ENCODE measurements around the gene ZNF726. TPM values are rescaled to one million over a fixed set of nuclear protein-coding genes. Genes with fewer than 3 reads are reported as not detected.
"Not testable (repeated sequence)": the region's sequence is repeated elsewhere in the genome, so short reads cannot be mapped to it uniquely, and the experiment has no call there.

Gene ZNF726
- total RNA-seq, 1 donor from 2014 or later: 0.76 TPM

DNA sequence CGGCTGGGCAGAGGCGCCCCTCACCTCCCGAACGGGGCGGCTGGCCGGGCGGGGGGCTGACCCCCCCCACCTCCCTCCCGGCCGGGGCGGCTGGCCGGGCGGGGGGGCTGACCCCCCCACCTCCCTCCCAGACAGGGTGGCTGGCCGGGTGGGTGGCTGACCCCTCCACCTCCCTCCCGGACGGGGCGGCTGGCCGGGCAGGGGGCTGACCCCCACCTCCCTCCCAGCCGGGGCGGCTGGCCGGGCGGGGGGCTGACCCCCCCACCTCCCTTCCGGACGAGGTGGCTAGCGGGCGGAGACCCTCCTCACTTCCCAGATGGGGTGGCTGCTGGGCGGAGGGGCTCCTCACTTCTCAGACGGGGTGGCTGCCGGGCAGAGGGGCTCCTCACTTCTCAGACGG, 22.3 kb downstream of the ZNF726 start:
- DNase-seq (ENCODE audit: extremely low read depth, low read depth, low spot score): not testable (repeated sequence)

DNA sequence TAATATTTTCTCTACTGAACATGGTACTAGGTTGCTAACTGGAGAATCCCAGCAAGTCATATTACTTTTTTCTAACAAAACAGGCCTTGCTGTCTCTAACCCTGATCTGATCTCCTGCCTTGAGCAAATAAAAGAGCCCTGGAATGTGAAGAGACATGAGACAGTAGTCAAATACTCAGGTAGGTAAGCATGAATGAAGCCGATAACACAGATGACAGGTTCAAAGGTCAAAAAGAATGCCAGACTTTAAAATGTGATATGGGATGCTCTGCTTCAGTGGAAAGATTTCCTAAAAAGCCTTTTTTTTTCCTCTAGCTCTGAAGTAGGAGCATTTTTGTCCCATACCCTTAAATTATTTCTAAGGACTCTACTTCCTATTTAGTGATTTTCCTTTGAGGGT, 28.7 kb downstream of the ZNF726 start:
- DNase-seq (ENCODE audit: extremely low read depth, low read depth, low spot score): no peak

DNA sequence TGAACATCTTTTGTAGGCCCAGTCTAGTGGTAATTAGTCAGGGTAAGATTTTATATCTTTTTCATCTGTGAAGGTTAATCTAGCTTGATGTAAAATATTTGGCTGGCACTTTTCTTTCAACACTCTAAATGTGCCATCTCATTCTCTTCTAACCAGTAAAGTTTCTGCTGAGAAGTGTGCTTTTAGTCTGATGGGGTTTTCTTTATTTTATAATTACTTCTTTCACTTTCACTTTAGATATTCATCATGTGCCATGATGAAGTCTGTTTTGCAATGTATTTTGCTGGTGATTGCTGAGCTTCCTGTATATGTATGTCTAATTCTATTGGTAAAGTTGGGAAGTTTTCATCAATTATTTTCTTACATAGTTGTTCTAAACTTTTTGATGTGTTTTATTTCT, 31.9 kb downstream of the ZNF726 start:
- no peak for DNase-seq (ENCODE audit: extremely low read depth, low read depth, low spot score)

DNA sequence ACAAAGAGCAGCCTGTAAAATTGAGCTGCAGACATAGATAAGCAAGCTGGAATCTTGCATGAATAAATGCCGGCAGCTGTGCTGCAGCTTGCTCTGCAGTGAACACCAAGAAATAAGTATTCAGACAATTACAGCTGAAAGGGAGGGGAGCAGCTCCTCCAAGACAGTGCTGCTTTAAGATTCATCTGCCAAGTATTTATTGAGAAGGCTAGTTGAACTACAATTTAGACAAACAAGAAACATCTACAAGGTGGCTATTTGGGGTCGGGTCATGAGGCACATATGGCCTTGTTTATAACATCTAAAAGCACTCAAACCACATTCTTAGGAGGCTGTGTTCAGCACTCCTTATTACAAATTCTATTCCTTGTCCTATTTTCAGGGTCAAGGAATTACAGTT, 34.9 kb downstream of the ZNF726 start:
- no peak for DNase-seq (ENCODE audit: extremely low read depth, low read depth, low spot score)

DNA sequence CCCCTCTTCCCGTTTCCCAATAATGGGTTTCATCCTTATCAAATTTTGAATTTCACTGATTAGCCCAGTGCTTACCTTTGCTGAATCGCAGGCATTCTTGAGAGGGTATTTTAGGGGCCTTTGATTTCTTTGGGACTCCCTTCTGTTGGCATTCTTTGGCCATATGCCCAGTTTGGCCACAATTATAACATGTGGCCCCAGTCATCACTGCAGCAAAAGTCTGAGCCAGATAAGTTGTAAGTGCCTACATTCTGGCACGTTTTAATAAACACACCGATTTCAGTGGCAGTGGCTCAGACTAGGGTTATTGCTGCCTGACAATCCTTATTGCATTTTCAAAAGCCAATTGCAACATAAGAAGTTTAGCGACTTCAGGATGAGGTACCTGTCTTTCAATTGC, 41.4 kb downstream of the ZNF726 start:
- no peak for DNase-seq (ENCODE audit: extremely low read depth, low read depth, low spot score)

DNA sequence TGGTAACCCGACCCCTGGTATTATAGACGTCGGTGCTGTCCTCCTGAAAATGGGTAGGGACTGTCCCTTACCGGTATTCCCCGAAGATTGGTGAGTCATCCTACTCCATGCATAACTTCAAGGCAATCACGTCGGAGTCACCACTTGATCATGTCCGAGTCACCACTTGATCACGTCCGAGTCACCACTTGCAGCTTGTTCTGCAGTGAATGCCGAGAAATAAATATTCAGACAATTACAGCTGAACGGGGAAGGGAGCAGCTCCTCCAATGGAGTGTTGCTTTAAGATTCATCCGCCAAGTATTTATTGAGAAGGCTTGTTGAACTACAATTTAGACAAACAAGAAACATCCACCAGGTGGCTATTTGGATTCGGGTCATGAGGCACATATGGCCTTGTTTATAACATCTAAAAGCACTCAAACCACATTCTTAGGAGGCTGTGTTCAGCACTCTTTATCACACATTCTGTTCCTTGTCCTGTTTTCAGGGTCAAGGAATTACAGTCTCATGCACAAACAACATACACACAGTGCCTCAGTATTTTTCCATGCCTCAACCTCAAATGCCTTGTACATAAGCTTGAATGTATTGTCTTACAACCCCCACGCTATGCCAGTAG, 43.1 kb downstream of the ZNF726 start:
- DNase-seq (ENCODE audit: extremely low read depth, low read depth, low spot score): no peak

DNA sequence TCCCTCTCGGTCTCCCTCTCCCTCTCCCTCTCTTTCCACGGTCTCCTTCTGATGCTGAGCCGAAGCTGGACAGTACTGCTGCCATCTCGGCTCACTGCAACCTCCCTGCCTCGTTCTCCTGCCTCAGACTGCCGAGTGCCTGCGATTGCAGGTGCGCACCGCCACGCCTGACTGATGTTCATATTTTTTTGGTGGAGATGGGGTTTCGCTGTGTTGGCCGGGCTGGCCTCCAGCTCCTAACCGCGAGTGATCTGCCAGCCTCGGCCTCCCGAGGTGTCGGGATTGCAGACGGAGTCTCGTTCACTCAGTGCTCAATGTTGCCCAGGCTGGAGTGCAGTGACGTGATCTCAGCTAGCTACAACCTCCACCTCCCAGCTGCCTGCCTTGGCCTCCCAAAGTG, 48.7 kb downstream of the ZNF726 start:
- not testable (repeated sequence) for DNase-seq (ENCODE audit: extremely low read depth, low read depth, low spot score)

DNA sequence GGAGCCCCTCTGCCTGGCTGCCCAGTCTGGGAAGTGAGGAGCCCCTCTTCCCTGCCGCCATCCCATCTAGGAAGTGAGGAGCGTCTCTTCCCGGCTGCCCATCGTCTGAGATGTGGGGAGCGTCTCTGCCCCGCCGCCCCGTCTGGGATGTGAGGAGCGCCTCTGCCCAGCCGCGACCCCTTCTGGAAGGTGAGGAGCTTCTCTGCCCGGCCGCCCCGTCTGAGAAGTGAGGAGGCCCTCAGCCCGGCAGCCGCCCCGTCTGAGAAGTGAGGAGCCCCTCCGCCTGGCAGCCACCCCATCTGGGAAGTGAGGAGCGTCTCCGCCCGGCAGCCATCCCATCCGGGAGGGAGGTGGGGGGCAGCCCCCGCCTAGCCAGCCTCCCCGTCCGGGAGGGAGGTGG, 49.2 kb downstream of the ZNF726 start:
- not testable (repeated sequence) for DNase-seq (ENCODE audit: extremely low read depth, low read depth, low spot score)

DNA sequence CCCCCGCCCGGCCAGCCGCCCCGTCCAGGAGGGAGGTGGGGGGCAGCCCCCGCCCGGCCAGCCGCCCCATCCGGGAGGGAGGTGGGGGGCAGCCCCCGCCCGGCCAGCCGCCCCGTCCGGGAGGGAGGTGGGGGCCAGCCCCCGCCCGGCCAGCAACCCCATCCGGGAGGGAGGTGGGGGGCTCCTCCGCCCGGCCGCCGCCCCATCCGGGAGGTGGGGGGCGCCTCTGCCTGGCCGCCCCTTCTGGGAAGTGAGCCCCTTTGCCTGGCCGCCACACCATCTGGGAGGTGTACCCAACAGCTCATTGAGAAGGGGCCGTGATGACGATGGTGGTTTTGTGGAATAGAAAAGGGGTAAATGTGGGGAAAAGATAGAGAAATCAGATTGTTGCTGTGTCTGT, 49.6 kb downstream of the ZNF726 start:
- not testable (repeated sequence) for DNase-seq (ENCODE audit: extremely low read depth, low read depth, low spot score)

DNA sequence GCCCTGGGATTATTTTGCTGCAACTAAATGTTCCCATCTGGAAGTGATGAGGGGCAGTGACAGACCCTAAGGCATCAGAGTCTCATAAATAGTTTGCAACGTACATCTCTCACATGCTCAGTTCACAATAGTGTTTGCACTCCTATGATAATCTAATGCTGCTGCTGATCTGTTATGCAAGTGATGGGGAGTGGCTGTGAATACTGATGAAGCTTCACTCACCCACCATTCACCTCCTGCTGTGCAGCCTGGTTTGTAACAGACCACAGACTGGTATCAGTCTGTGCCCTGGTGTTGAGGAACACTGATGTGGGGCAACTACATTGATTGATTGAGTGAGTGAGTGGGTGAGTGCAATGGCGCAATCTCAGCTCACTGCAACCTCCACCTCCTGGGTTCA, 54.9 kb downstream of the ZNF726 start:
- no peak for DNase-seq (ENCODE audit: extremely low read depth, low read depth, low spot score)

DNA sequence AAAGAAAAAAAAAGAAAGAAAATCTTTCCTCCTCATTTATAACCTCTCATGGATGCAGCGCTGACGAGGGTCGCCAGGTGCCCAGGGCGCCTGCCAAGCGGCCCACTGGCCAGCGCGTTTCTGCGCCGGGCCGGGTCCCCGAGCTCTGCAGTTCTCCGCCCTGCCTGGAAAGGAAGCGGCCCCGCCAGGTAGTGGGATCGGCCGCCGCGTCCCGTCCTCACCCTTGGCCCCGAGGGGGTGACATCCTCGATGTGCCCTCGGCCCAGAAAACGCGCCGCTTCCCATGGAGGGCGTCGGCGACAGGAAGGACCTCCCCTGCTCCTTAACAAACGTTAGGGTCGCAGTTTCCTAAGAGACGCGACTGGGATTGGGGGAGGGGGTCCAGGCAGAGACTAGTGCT, 56.9 kb downstream of the ZNF726 start:
- no peak for DNase-seq (ENCODE audit: extremely low read depth, low read depth, low spot score)

DNA sequence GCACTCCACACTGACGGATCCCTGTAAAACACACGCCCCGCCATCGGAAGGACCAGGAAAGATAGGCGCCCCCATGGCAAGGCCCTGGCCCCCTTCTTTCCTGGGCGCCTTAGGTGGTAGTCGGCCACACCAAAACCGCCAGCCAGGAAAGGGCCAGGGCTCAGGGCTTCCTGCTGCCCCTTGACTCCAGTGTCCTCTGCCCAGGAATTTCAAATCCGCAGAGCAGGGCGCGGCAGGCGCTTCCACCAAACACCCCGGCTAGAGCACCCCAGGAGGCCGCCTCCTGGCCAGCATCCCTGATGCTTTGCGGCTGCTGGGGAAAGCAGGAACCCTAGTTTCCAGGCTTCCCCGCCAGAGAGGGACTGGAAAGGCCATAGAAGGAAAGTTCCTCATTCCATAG, 57.5 kb downstream of the ZNF726 start:
- DNase-seq (ENCODE audit: extremely low read depth, low read depth, low spot score): no peak

DNA sequence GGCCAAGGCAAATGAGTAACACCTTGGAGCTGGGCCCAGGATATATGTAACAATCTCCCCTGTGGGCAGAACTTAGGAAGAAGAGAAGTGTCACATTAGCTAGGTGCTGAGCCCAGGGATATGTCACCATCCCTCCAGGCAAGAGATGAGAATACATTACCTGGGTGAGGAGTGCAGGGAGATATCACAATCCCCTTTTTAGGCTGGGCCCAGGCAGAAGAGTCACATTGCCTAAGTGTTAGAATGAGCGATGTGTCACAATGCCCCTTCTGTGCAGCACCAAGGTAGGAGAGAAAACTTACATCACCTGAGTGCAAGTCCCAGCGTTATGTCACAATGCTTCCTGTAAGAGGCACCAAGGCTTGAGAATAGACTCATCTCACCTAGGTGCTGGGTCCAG, 60.3 kb downstream of the ZNF726 start:
- DNase-seq (ENCODE audit: extremely low read depth, low read depth, low spot score): no peak

DNA sequence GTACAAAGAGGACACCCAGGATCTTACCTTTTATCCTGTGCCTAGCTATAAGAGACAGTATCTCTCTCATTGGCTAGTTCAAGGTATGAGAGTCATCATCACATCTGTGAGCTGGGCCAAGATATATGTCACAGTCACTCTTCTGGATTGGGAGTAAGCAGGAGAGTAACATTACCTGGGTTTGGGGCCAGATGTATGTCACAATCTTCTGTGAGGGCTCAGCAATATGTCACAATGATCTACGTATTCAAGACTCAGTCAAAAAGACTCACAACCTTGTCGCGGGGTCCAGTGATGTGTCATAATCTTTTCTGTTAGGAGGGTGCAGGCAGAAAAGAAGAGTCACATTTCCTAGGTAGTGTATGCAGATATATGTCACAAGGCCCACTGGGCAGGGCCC, 61.9 kb downstream of the ZNF726 start:
- not testable (repeated sequence) for DNase-seq (ENCODE audit: extremely low read depth, low read depth, low spot score)

DNA sequence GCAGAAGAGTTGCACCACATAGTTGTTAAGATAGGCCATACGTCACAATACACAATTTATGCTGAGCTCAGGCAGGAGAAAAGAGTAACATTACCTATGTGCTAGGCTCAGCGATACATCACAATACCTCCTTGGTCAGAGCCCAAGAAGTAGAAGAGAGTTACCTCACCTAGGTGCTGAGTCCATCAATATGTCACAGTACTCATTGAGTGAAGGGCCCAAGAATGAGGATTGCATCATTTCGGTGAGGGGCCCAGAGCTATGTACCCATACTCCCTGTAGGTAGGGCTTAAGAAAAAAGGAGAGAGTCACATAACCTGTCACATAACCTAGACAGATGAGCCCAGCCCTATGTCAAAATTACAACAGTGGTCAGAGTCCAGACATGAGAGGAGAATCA, 62.6 kb downstream of the ZNF726 start:
- DNase-seq (ENCODE audit: extremely low read depth, low read depth, low spot score): not testable (repeated sequence)

DNA sequence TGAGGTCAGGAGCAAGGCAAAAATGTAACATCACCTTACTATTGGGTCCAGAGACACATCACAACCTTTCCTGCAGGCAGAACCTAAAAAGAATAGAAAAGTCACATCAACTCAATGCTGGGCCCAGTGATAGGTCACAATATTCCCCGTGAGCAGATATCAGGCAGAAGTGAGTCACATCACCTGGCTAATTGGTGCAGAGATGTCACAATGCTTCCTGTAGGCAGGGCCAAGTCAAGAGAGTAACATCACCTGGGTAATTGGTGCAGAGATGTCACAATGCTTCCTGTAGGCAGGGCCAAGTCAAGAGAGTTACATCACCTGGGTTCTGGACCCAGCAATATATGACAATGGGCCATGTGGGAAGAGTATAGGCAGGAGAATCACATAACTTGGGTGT, 63.4 kb downstream of the ZNF726 start:
- no peak for DNase-seq (ENCODE audit: extremely low read depth, low read depth, low spot score)

DNA sequence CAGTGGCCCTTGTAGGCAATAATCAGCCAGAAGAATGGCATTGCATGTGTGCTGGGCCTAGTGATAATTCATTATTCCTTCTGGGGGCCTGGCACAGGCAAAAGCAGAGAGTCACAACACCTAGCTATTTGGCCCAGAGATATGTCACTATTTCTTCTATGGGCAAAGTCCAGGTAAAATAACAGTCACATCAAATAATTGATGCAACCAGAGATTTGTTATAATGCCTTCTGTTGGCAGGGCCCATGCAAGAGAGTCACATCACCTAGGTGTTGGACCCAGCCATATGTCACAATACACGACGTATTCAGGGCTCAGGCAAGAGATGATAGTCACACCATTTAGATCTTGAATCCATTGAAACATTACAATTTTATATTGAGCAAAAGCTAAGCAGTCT, 66.1 kb downstream of the ZNF726 start:
- DNase-seq (ENCODE audit: extremely low read depth, low read depth, low spot score): no peak

DNA sequence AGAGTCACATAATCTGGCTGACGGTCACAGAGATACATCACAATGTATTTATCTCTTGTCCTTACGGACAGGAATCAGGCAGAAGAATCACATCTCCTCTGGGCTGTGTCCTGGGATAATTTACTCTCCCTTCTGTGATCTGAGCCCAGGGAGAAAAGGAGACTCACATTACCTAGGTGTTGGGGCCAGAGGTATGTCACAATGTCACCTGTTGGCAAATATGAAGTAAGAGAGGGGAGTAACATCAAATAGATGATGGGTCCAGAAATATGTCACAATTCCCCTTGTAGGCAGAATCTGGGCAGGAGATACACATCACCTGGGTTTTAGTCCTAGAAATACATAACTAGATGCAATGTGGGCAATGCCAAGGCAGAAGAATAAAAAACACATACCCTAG, 67.2 kb downstream of the ZNF726 start:
- no peak for DNase-seq (ENCODE audit: extremely low read depth, low read depth, low spot score)

DNA sequence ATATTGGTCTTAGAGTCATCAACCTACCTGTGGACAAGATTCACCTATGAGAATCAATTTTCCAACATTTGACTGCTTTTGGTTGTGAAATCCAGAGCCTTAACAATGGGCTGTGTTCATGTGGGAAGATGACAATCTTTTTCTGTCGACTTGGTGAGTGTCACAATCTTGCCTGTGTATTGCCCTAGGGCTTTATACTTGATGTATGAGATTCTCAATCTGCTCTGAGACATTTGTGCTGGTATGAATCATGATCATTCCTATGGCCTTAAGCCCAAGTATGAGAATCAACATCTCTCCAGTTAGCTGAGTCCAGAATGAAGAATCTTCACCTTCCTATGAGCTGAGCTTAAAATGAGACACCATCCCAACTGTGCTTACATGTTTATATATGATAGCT, 68.7 kb downstream of the ZNF726 start:
- DNase-seq (ENCODE audit: extremely low read depth, low read depth, low spot score): no peak
